Fibroblast of lung (primary cell): Measurements from ENCODE around the gene VPS51. TPM values are rescaled to one million over a fixed set of nuclear protein-coding genes. Genes with fewer than 3 reads are reported as not detected.

Experiments
- DNase-seq, 2 donors: peaks; one replicate each; pipeline versions ENCODE4 v3.0.0 to v3.0.0-alpha.2; 2010; ENCODE audit warnings: low read depth in 2 of 2
- H2AFZ ChIP-seq: 2 replicates; pipeline ENCODE4 v1.5.1; 2012; ENCODE audit warnings: low read length, control low read depth, inconsistent platforms
- H3K27ac ChIP-seq: 2 replicates; pipeline ENCODE4 v1.5.1; 2011; ENCODE audit warnings: low read length, control low read depth; ENCODE audit not compliant: insufficient read depth
- H3K27me3 ChIP-seq: 2 replicates; pipeline ENCODE4 v1.5.1; 2011; ENCODE audit warnings: mild to moderate bottlenecking, low read length; ENCODE audit not compliant: control insufficient read depth, insufficient read depth
- H3K36me3 ChIP-seq: 2 replicates; pipeline ENCODE4 v1.5.1; 2011; ENCODE audit warnings: low read length; ENCODE audit not compliant: control insufficient read depth, insufficient read depth
- H3K4me1 ChIP-seq: 2 replicates; pipeline ENCODE4 v1.5.1; 2011; ENCODE audit warnings: low read length; ENCODE audit not compliant: control insufficient read depth, insufficient read depth; ENCODE audit errors: extremely low read depth
- H3K4me2 ChIP-seq: 2 replicates; pipeline ENCODE4 v1.5.1; 2011; ENCODE audit warnings: low read length, control low read depth; ENCODE audit not compliant: insufficient read depth; ENCODE audit errors: extremely low read depth
- H3K4me3 ChIP-seq, 4 experiments: fragments of 200-600 bp in 1 of 4; sonication (generic) in 1 of 4; replicated peaks in 1 of 4; 2 replicates each; pipeline ENCODE4 v1.5.1; 2011 to 2016; ENCODE audit warnings: low read length in 4 of 4, low read depth in 3 of 4, mild to moderate bottlenecking in 3 of 4, control low read depth in 2 of 4, inconsistent platforms in 1 of 4, mixed read lengths in 1 of 4; ENCODE audit not compliant: insufficient read depth in 1 of 4; ENCODE audit errors: control extremely low read depth in 1 of 4
- H3K79me2 ChIP-seq: 2 replicates; pipeline ENCODE4 v1.5.1; 2012; ENCODE audit warnings: mild to moderate bottlenecking, low read length, inconsistent platforms; ENCODE audit not compliant: control insufficient read depth, insufficient read depth
- H3K9ac ChIP-seq: 2 replicates; pipeline ENCODE4 v1.5.1; 2011; ENCODE audit warnings: mild to moderate bottlenecking, low read length, control low read depth; ENCODE audit not compliant: insufficient read depth
- H3K9me3 ChIP-seq: 2 replicates; pipeline ENCODE4 v1.5.1; 2012; ENCODE audit warnings: low read depth, low read length; ENCODE audit not compliant: control insufficient read depth, insufficient read depth
- H4K20me1 ChIP-seq: 2 replicates; pipeline ENCODE4 v1.5.1; 2011; ENCODE audit warnings: low read length; ENCODE audit not compliant: control insufficient read depth, insufficient read depth; ENCODE audit errors: extremely low read depth
- CTCF ChIP-seq, 2 donors: IDR thresholded peaks in 1 of 2; conservative IDR thresholded peaks in 1 of 2; 1 replicate in 1 of 2; 2 replicates in 1 of 2; pipeline ENCODE4 v1.5.1; 2011 to 2012; ENCODE audit warnings: low read length in 2 of 2, control low read depth in 1 of 2, inconsistent platforms in 1 of 2, low read depth in 1 of 2, mild to moderate bottlenecking in 1 of 2
- EZH2 ChIP-seq: IDR thresholded peaks from 2 replicates; pipeline ENCODE4 v1.5.1; 2012; ENCODE audit warnings: low read length, control low read depth, mild to moderate bottlenecking; ENCODE audit errors: missing control alignments
- polyA plus RNA-seq, 2 donors: library from polyadenylated mRNA; depleted of rRNA in 1 of 2; stranded (reverse) in 1 of 2; unstranded in 1 of 2; fragments of >200 nt; gene quantifications; 2 replicates each; pipeline ENCODE4 v1.2.1, GENCODE V29; 2011 to 2012; ENCODE audit warnings: missing spikeins in 1 of 2
- total RNA-seq: library from RNA; depleted of rRNA; stranded (reverse); fragments of >200 nt; gene quantifications from 2 replicates; pipeline ENCODE4 v1.2.1, GENCODE V29; 2014

VPS51 gene
- total and polyA plus RNA-seq, 2 donors (not counting 1 experiment from before 2014, with no cell fraction given) = 22.0 to 144 TPM

GRCh38 chr11:65125197-65126056 lies 29.4 kb downstream of the VPS51 start:
- Histone ChIP-seq H3K9ac (no peak overlapping the region), H3K36me3 (peaks cover 28% of the 10 kb centered on the region), H2AFZ (no peak overlapping the region), H3K4me1 (peaks cover 6% of the 10 kb centered on the region), H3K27ac (no peak overlapping the region), H4K20me1 (no peaks in the 10 kb centered on the region), H3K4me2 (no peak overlapping the region), H3K79me2 (peaks cover 24% of the 10 kb centered on the region), H3K4me3 (no peak overlapping the region), H3K27me3 (no peaks in the 10 kb centered on the region), H3K9me3 (no peaks in the 10 kb centered on the region)
- TF ChIP-seq CTCF (conservative IDR thresholded peaks at IDR 0.05 in 1 of 2, IDR thresholded peaks at IDR 0.05 in 1 of 2; ENCODE audit: low read depth in 1 of 2, low read length in 2 of 2) = no peak
- DNase-seq = no peak

GRCh38 chr11:65126624-65127274 lies 30.7 kb downstream of the VPS51 start:
- Histone ChIP-seq H3K4me2 (no peak overlapping the region), H3K79me2 (peaks cover 13% of the 10 kb centered on the region), H3K9ac (no peak overlapping the region), H3K4me3 (no peak overlapping the region), H3K36me3 (peaks cover 35% of the 10 kb centered on the region), H3K27me3 (no peaks in the 10 kb centered on the region), H2AFZ (no peak overlapping the region), H3K9me3 (no peaks in the 10 kb centered on the region), H4K20me1 (no peaks in the 10 kb centered on the region), H3K27ac (no peak overlapping the region), H3K4me1 (no peaks in the 10 kb centered on the region)
- no peak for DNase-seq
- TF ChIP-seq EZH2 (no peak), CTCF (conservative IDR thresholded peaks at IDR 0.05 in 1 of 2, IDR thresholded peaks at IDR 0.05 in 1 of 2; ENCODE audit: low read depth in 1 of 2, low read length in 2 of 2) (no peak)

- TF ChIP-seq CTCF (conservative IDR thresholded peaks at IDR 0.05 in 1 of 2, IDR thresholded peaks at IDR 0.05 in 1 of 2; ENCODE audit: low read depth in 1 of 2, low read length in 2 of 2) = no peak
- TF ChIP-seq EZH2 = no peak
- peaks cover 14% of the 10 kb centered on the region for H3K79me2 ChIP-seq
- no peak overlapping the region for H2AFZ ChIP-seq
- H3K36me3 ChIP-seq = peaks cover 40% of the 10 kb centered on the region
- H3K4me1 ChIP-seq = peaks cover 2% of the 10 kb centered on the region
- no peak overlapping the region for H3K9ac ChIP-seq
- no peaks in the 10 kb centered on the region for H3K9me3 ChIP-seq
- H4K20me1 ChIP-seq = no peaks in the 10 kb centered on the region
- no peak overlapping the region for H3K4me3 ChIP-seq
- no peak for DNase-seq
- no peak overlapping the region for H3K27ac ChIP-seq
- H3K4me2 ChIP-seq = no peak overlapping the region
- H3K27me3 ChIP-seq = no peaks in the 10 kb centered on the region
Observed at GRCh38 chr11:65127473-65128181, 31.6 kb downstream of the VPS51 start.
